Tibial nerve (tissue), 4 donors: ENCODE data around the gene UGGT1. TPM values are rescaled to one million over a fixed set of nuclear protein-coding genes. Genes with fewer than 3 reads are reported as not detected.
"Not testable (repeated sequence)": the region's sequence is repeated elsewhere in the genome, so short reads cannot be mapped to it uniquely, and the experiment has no call there.

ENCODE experiments used
- DNase-seq, 2 donors: peaks; one replicate each; pipeline ENCODE4 v3.0.0-alpha.2; 2019; ENCODE audit warnings: low spot score in 2 of 2
- H3K27ac ChIP-seq, 4 donors: fragments of 200-600 bp; sonication (generic) in 3 of 4; one replicate each; pipeline ENCODE4 v1.5.1; 2017 to 2019; ENCODE audit warnings: mild to moderate bottlenecking in 1 of 4
- H3K27me3 ChIP-seq, 2 donors: fragments of 200-600 bp; sonication (generic) in 1 of 2; one replicate each; pipeline versions ENCODE4 v1.5.1 to v1.6.0; 2017 to 2019
- H3K36me3 ChIP-seq, 3 donors: fragments of 200-600 bp; sonication (generic); one replicate each; pipeline ENCODE4 v1.5.1; 2018 to 2019
- H3K4me1 ChIP-seq, 4 donors: fragments of 200-600 bp; sonication (generic) in 3 of 4; one replicate each; pipeline ENCODE4 v1.5.1; 2017 to 2019
- H3K4me3 ChIP-seq, 4 donors: fragments of 200-600 bp; sonication (generic) in 3 of 4; one replicate each; pipeline ENCODE4 v1.5.1; 2017 to 2019; ENCODE audit warnings: mild to moderate bottlenecking in 1 of 4, moderate library complexity in 1 of 4
- H3K9me3 ChIP-seq, 4 donors: fragments of 200-600 bp; sonication (generic) in 3 of 4; one replicate each; pipeline ENCODE4 v1.5.1; 2017 to 2019
- CTCF ChIP-seq, 5 experiments: fragments of 200-600 bp in 3 of 5; fragments of 450-650 bp in 2 of 5; sonication (generic) in 3 of 5; IDR thresholded peaks; one replicate each; pipeline ENCODE4 v1.5.1; 2016 to 2019; ENCODE audit warnings: antibody characterized with exemption in 5 of 5, mild to moderate bottlenecking in 3 of 5, moderate library complexity in 2 of 5
- EP300 ChIP-seq, 2 donors: sonication (generic); formaldehyde crosslinking; IDR thresholded peaks; one replicate each; pipeline ENCODE4 v1.6.1; 2017; ENCODE audit warnings: antibody characterized with exemption in 2 of 2, mild to moderate bottlenecking in 1 of 2
- POLR2A ChIP-seq, 2 donors: fragments of 450-650 bp; IDR thresholded peaks; one replicate each; pipeline ENCODE4 v1.6.1; 2017; ENCODE audit warnings: antibody characterized with exemption in 2 of 2, mild to moderate bottlenecking in 2 of 2, moderate library complexity in 2 of 2
- WGBS, 2 donors: methylation state at CpG; one replicate each; pipeline ENCODE4 v1.1.5; 2018; 5-methylcytosine and 5-hydroxymethylcytosine counted together
- total RNA-seq, 4 donors: library from RNA; depleted of rRNA; stranded (reverse); fragments of >200 nt; gene quantifications; one replicate each; pipeline ENCODE4 v1.1.0, GENCODE V29; 2016

UGGT1 gene
- total RNA-seq, 4 donors from 2014 or later, result 57.1 to 92.7 (median 66.2) TPM

GRCh38 chr2:128169094-128169493 is 78.1 kb downstream of the UGGT1 start:
- Histone ChIP-seq H3K4me1 (no peaks in the 10 kb centered on the region), H3K36me3 (peaks cover 0 to 85% (median 17%) of the 10 kb centered on the region in 3 donors), H3K27me3 (no peaks in the 10 kb centered on the region), H3K4me3 (no peak overlapping the region), H3K27ac (no peak overlapping the region), H3K9me3 (no peaks in the 10 kb centered on the region)
- DNase-seq, result no peak
- TF ChIP-seq CTCF (IDR thresholded peaks at IDR 0.05), result no peak
- 94 to 97% methylated on average over 4 of the region's 4 CpGs for WGBS, 2 donors

- H3K4me1 ChIP-seq, result no peaks in the 10 kb centered on the region
- H3K9me3 ChIP-seq, result no peaks in the 10 kb centered on the region
- no peak overlapping the region for H3K27ac ChIP-seq
- no peak for DNase-seq
- no peak for TF ChIP-seq CTCF (IDR thresholded peaks at IDR 0.05)
- H3K4me3 ChIP-seq, result no peak overlapping the region
- WGBS, 2 donors, result 65 to 76% methylated on average over 3 of the region's 3 CpGs
- H3K36me3 ChIP-seq, result peaks cover 0 to 86% (median 21%) of the 10 kb centered on the region in 3 donors
- H3K27me3 ChIP-seq, result no peaks in the 10 kb centered on the region
These were observed 78.5 kb downstream of the UGGT1 start for GRCh38 chr2:128169497-128169896.

- DNase-seq, result no peak
- TF ChIP-seq CTCF (IDR thresholded peaks at IDR 0.05) (no peak), EP300 (IDR thresholded peaks at IDR 0.05) (no peak), POLR2A (IDR thresholded peaks at IDR 0.05) (no peak)
- Histone ChIP-seq H3K4me3 (no peak overlapping the region), H3K9me3 (no peaks in the 10 kb centered on the region), H3K27ac (no peak overlapping the region), H3K36me3 (peaks cover 0 to 86% (median 27%) of the 10 kb centered on the region in 3 donors), H3K27me3 (no peaks in the 10 kb centered on the region), H3K4me1 (no peaks in the 10 kb centered on the region)
- 66 to 73% methylated on average over 4 of the region's 4 CpGs for WGBS, 2 donors
These were observed 79.1 kb downstream of the UGGT1 start for GRCh38 chr2:128169933-128170709.

- H3K9me3 ChIP-seq, result no peaks in the 10 kb centered on the region
- no peaks in the 10 kb centered on the region for H3K27me3 ChIP-seq
- no peak overlapping the region for H3K27ac ChIP-seq
- H3K36me3 ChIP-seq, result peaks cover 0 to 86% (median 34%) of the 10 kb centered on the region in 3 donors
- H3K4me1 ChIP-seq, result no peaks in the 10 kb centered on the region
- H3K4me3 ChIP-seq, result no peak overlapping the region
- no peak for TF ChIP-seq CTCF (IDR thresholded peaks at IDR 0.05)
- no peak for TF ChIP-seq EP300 (IDR thresholded peaks at IDR 0.05)
- TF ChIP-seq POLR2A (IDR thresholded peaks at IDR 0.05), result no peak
- DNase-seq, result no peak
- 90% methylated on average over 6 of the region's 6 CpGs for WGBS, 2 donors
These were observed 79.8 kb downstream of the UGGT1 start for GRCh38 chr2:128170776-128171175.

- 83 to 85% methylated on average over 5 of the region's 5 CpGs for WGBS, 2 donors
- TF ChIP-seq EP300 (IDR thresholded peaks at IDR 0.05) (no peak), CTCF (IDR thresholded peaks at IDR 0.05) (no peak), POLR2A (IDR thresholded peaks at IDR 0.05) (no peak)
- DNase-seq, result no peak
- Histone ChIP-seq H3K27me3 (no peaks in the 10 kb centered on the region), H3K4me1 (no peaks in the 10 kb centered on the region), H3K36me3 (peaks cover 0 to 87% (median 36%) of the 10 kb centered on the region in 3 donors), H3K27ac (no peak overlapping the region), H3K4me3 (no peak overlapping the region), H3K9me3 (no peaks in the 10 kb centered on the region)
These were observed 81.2 kb downstream of the UGGT1 start for GRCh38 chr2:128172191-128172590.

- H3K27ac ChIP-seq, DNase-seq, H3K9me3 ChIP-seq, H3K4me3 ChIP-seq, H3K27me3 ChIP-seq, H3K4me1 ChIP-seq: not testable (repeated sequence)
- 85 to 87% methylated on average over 4 of the region's 4 CpGs for whole genome bisulfite sequencing, 2 donors
- H3K36me3 ChIP-seq, result peaks cover 0 to 91% (median 36%) of the 10 kb centered on the region in 3 donors
These were observed 83.1 kb downstream of the UGGT1 start for GRCh38 chr2:128174067-128174466.
